Measurements from ENCODE around the gene KLF8.

GRCh38 chrX:56232221-56233082, at the start of gene KLF8:
- TF ChIP-seq SP1 (IDR thresholded peaks at IDR 0.05) = no peak
- no peak for TF ChIP-seq NFRKB (IDR thresholded peaks at IDR 0.05)
- no peak for TF ChIP-seq HDGF (IDR thresholded peaks at IDR 0.05; ENCODE audit: borderline replicate concordance)
- no peak for TF ChIP-seq FOXK2 (IDR thresholded peaks at IDR 0.05)
- TF ChIP-seq, protein P1, sequence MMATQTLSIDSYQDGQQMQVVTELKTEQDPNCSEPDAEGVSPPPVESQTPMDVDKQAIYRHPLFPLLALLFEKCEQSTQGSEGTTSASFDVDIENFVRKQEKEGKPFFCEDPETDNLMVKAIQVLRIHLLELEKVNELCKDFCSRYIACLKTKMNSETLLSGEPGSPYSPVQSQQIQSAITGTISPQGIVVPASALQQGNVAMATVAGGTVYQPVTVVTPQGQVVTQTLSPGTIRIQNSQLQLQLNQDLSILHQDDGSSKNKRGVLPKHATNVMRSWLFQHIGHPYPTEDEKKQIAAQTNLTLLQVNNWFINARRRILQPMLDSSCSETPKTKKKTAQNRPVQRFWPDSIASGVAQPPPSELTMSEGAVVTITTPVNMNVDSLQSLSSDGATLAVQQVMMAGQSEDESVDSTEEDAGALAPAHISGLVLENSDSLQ (IDR thresholded peaks at IDR 0.05) = no peak
- TF ChIP-seq ARNT (IDR thresholded peaks at IDR 0.05) = no peak
- no peak for TF ChIP-seq BHLHE40 (IDR thresholded peaks at IDR 0.05; ENCODE audit: borderline replicate concordance)
- no peak for TF ChIP-seq FOXA1 (IDR thresholded peaks at IDR 0.05)
- no peak for TF ChIP-seq FOXM1 (IDR thresholded peaks at IDR 0.05; ENCODE audit: borderline replicate concordance)
- no peak for TF ChIP-seq ELF4 (IDR thresholded peaks at IDR 0.05)
- no peak for TF ChIP-seq SUZ12 (IDR thresholded peaks at IDR 0.05)
